HEK293 (cell line): ENCODE data around the gene BCL2L11.

Source experiments
- CTCF ChIA-PET: fragments of 350-600 bp; formaldehyde crosslinking; extraction: SDS; loops from one replicate; lab custom pipeline; 2021; ENCODE audit warnings: antibody characterized with exemption; lab: Yijun Ruan, JAX
- POLR2A ChIA-PET: fragments of 300-600 bp; formaldehyde crosslinking; extraction: SDS; loops from one replicate; lab custom pipeline; 2020; ENCODE audit warnings: antibody characterized with exemption, inconsistent platforms; lab: Yijun Ruan, JAX
- H3K27ac ChIP-seq: fragments of 200-500 bp; sonication (Bioruptor generic); 2 replicates; pipeline ENCODE4 v1.5.1; 2014; ENCODE audit warnings: low read depth, low read length, control low read depth, inconsistent platforms; ENCODE audit errors: extremely low read depth
- H3K36me3 ChIP-seq, 2 experiments: fragments of 200-500 bp in 1 of 2; sonication (Bioruptor generic) in 1 of 2; 1 replicate in 1 of 2; 2 replicates in 1 of 2; pipeline ENCODE4 v1.5.1; 2014 to 2017; ENCODE audit warnings: inconsistent platforms in 2 of 2, low read length in 2 of 2; ENCODE audit not compliant: control insufficient read depth in 2 of 2, insufficient read depth in 1 of 2
- H3K4me1 ChIP-seq: fragments of 200-500 bp; sonication (Bioruptor generic); 2 replicates; pipeline ENCODE4 v1.5.1; 2014; ENCODE audit warnings: mild to moderate bottlenecking, low read length, inconsistent platforms; ENCODE audit not compliant: control insufficient read depth, insufficient read depth
- H3K4me3 ChIP-seq: 2 replicates; pipeline ENCODE4 v1.5.1; 2011; ENCODE audit warnings: low read depth, mild to moderate bottlenecking, control low read depth, low read length, moderate library complexity
- H3K9me3 ChIP-seq: fragments of 200-500 bp; sonication (Bioruptor generic); 2 replicates; pipeline ENCODE4 v1.5.1; 2014; ENCODE audit warnings: low read depth, low read length, inconsistent platforms; ENCODE audit not compliant: control insufficient read depth, insufficient read depth
- ELK4 ChIP-seq: IDR thresholded peaks from 2 replicates; pipeline ENCODE4 v1.6.1; 2011; ENCODE audit warnings: mild to moderate bottlenecking, low read depth, low read length, borderline replicate concordance
- GLIS2 ChIP-seq: fragments of 450-650 bp; formaldehyde crosslinking; IDR thresholded peaks from 2 replicates; pipeline ENCODE4 v1.5.1; 2016; ENCODE audit warnings: missing biosample characterization, missing genetic modification characterization
- IKZF3 ChIP-seq: fragments of 450-650 bp; IDR thresholded peaks from 2 replicates; pipeline ENCODE4 v1.5.0; 2018; ENCODE audit warnings: missing biosample characterization, mild to moderate bottlenecking, missing genetic modification characterization, moderate library complexity
- KLF1 ChIP-seq: fragments of 450-650 bp; formaldehyde crosslinking; IDR thresholded peaks from 2 replicates; pipeline ENCODE4 v1.5.1; 2016; ENCODE audit warnings: missing biosample characterization, missing genetic modification characterization
- KLF16 ChIP-seq: fragments of 450-650 bp; formaldehyde crosslinking; IDR thresholded peaks from 2 replicates; pipeline ENCODE4 v1.5.1; 2017; ENCODE audit warnings: missing biosample characterization, missing genetic modification characterization
- KLF9 ChIP-seq: fragments of 450-650 bp; formaldehyde crosslinking; IDR thresholded peaks from 2 replicates; pipeline ENCODE4 v1.5.1; 2016; ENCODE audit warnings: missing biosample characterization, missing genetic modification characterization, low read depth
- MEIS1 ChIP-seq: sonication (generic); formaldehyde crosslinking; IDR thresholded peaks from 2 replicates; pipeline ENCODE4 v1.8.1; 2022; ENCODE audit warnings: missing genetic modification reagents, mild to moderate bottlenecking, borderline replicate concordance
- MZF1 ChIP-seq: fragments of 450-650 bp; formaldehyde crosslinking; IDR thresholded peaks from 2 replicates; pipeline ENCODE4 v1.5.1; 2017; ENCODE audit warnings: missing biosample characterization, missing genetic modification characterization, borderline replicate concordance
- OVOL3 ChIP-seq: fragments of 450-650 bp; formaldehyde crosslinking; IDR thresholded peaks from 2 replicates; pipeline ENCODE4 v1.5.1; 2016; ENCODE audit warnings: missing biosample characterization, missing genetic modification characterization
- ZBTB17 ChIP-seq: fragments of 450-650 bp; formaldehyde crosslinking; IDR thresholded peaks from 2 replicates; pipeline ENCODE4 v1.5.1; 2016; ENCODE audit warnings: missing biosample characterization, missing genetic modification characterization
- ZBTB20 ChIP-seq: fragments of 450-650 bp; formaldehyde crosslinking; IDR thresholded peaks from 2 replicates; pipeline ENCODE4 v1.5.1; 2016; ENCODE audit warnings: missing biosample characterization, missing genetic modification characterization
- ZBTB26 ChIP-seq: fragments of 450-650 bp; formaldehyde crosslinking; optimal IDR thresholded peaks from 2 replicates; pipeline ENCODE3; 2016; ENCODE audit warnings: missing biosample characterization, mild to moderate bottlenecking, missing genetic modification characterization
- ZFP41 ChIP-seq: fragments of 450-650 bp; formaldehyde crosslinking; IDR thresholded peaks from 2 replicates; pipeline ENCODE4 v1.5.1; 2016; ENCODE audit warnings: missing biosample characterization, missing genetic modification characterization, borderline replicate concordance
- ZNF174 ChIP-seq: fragments of 450-650 bp; formaldehyde crosslinking; IDR thresholded peaks from 2 replicates; pipeline ENCODE4 v1.5.0; 2017; ENCODE audit warnings: missing biosample characterization, mild to moderate bottlenecking, missing genetic modification characterization
- ZNF184 ChIP-seq: fragments of 450-650 bp; IDR thresholded peaks from 2 replicates; pipeline ENCODE4 v1.5.1; 2018; ENCODE audit warnings: missing biosample characterization, mild to moderate bottlenecking, missing genetic modification characterization
- ZNF19 ChIP-seq: fragments of 450-650 bp; formaldehyde crosslinking; IDR thresholded peaks from 2 replicates; pipeline ENCODE4; 2016; ENCODE audit warnings: missing biosample characterization, missing genetic modification characterization, low read depth
- ZNF202 ChIP-seq: fragments of 450-650 bp; formaldehyde crosslinking; IDR thresholded peaks from 2 replicates; pipeline ENCODE4 v1.5.1; 2016; ENCODE audit warnings: missing biosample characterization, missing genetic modification characterization, borderline replicate concordance
- ZNF214 ChIP-seq: fragments of 450-650 bp; formaldehyde crosslinking; IDR thresholded peaks from 2 replicates; pipeline ENCODE4 v1.5.1; 2017; ENCODE audit warnings: missing biosample characterization, mild to moderate bottlenecking, missing genetic modification characterization, borderline replicate concordance
- ZNF221 ChIP-seq: fragments of 450-650 bp; formaldehyde crosslinking; IDR thresholded peaks from 2 replicates; pipeline ENCODE4 v1.5.1; 2017; ENCODE audit warnings: missing biosample characterization, missing genetic modification characterization, borderline replicate concordance
- ZNF248 ChIP-seq: fragments of 450-650 bp; formaldehyde crosslinking; IDR thresholded peaks from 2 replicates; pipeline ENCODE4 v1.5.1; 2017; ENCODE audit warnings: missing biosample characterization, missing genetic modification characterization
- ZNF292 ChIP-seq: fragments of 450-650 bp; formaldehyde crosslinking; IDR thresholded peaks from 2 replicates; pipeline ENCODE4 v1.5.1; 2016; ENCODE audit warnings: low read depth, missing biosample characterization, missing genetic modification characterization, borderline replicate concordance
- ZNF354C ChIP-seq: fragments of 450-650 bp; formaldehyde crosslinking; IDR thresholded peaks from 2 replicates; pipeline ENCODE4 v1.5.1; 2016; ENCODE audit warnings: missing biosample characterization, missing genetic modification characterization, low read depth, borderline replicate concordance
- ZNF366 ChIP-seq: fragments of 450-650 bp; formaldehyde crosslinking; conservative IDR thresholded peaks from 2 replicates; pipeline ENCODE4 v1.5.1; 2016; ENCODE audit warnings: missing biosample characterization, missing genetic modification characterization
- ZNF488 ChIP-seq: fragments of 450-650 bp; formaldehyde crosslinking; IDR thresholded peaks from 2 replicates; pipeline ENCODE4 v1.5.1; 2016; ENCODE audit warnings: missing biosample characterization, missing genetic modification characterization
- ZNF514 ChIP-seq: fragments of 450-650 bp; formaldehyde crosslinking; IDR thresholded peaks from 2 replicates; pipeline ENCODE4 v1.5.1; 2016; ENCODE audit warnings: missing biosample characterization, missing genetic modification characterization
- ZNF560 ChIP-seq: fragments of 450-650 bp; formaldehyde crosslinking; IDR thresholded peaks from 2 replicates; pipeline ENCODE4 v1.5.1; 2017; ENCODE audit warnings: missing biosample characterization, missing genetic modification characterization, borderline replicate concordance
- ZNF621 ChIP-seq: fragments of 450-650 bp; formaldehyde crosslinking; IDR thresholded peaks from 2 replicates; pipeline ENCODE4 v1.5.1; 2017; ENCODE audit warnings: missing biosample characterization, missing genetic modification characterization
- ZNF664 ChIP-seq: fragments of 450-650 bp; formaldehyde crosslinking; IDR thresholded peaks from 2 replicates; pipeline ENCODE4 v1.5.1; 2016; ENCODE audit warnings: missing biosample characterization, missing genetic modification characterization
- ZNF747 ChIP-seq: fragments of 450-650 bp; formaldehyde crosslinking; IDR thresholded peaks from 2 replicates; pipeline ENCODE4 v1.5.1; 2016; ENCODE audit warnings: missing biosample characterization, missing genetic modification characterization
- ZNF777 ChIP-seq: fragments of 450-650 bp; formaldehyde crosslinking; IDR thresholded peaks from 2 replicates; pipeline ENCODE4 v1.5.1; 2017; ENCODE audit warnings: missing biosample characterization, missing genetic modification characterization, borderline replicate concordance

BCL2L11 gene

GRCh38 chr2:111162718-111163331 lies 42.1 kb downstream of the BCL2L11 start (continued):
- TF ChIP-seq ELK4 (no peak), IKZF3 (tag by site-specific recombination) (no peak)

GRCh38 chr2:111164078-111164477 lies 43.4 kb downstream of the BCL2L11 start:
- no peak for TF ChIP-seq ZNF174 (tag by site-specific recombination)
- no peak for TF ChIP-seq KLF16
- Histone ChIP-seq H3K9me3 (no peaks in the 10 kb centered on the region), H3K36me3 (peaks cover 4 to 66% of the 10 kb centered on the region in 2 experiments; a peak in 1 of 3 replicates), H3K4me3 (no peak overlapping the region), H3K4me1 (peaks cover 30% of the 10 kb centered on the region), H3K27ac (no peak overlapping the region)
- CTCF ChIA-PET: no interaction called here
- POLR2A ChIA-PET: no interaction called here

GRCh38 chr2:111165084-111165483 lies 44.4 kb downstream of the BCL2L11 start:
- CTCF ChIA-PET: no interaction called here
- no peaks in the 10 kb centered on the region for H3K9me3 ChIP-seq
- TF ChIP-seq ZNF19 (tag by site-specific recombination): no peak
- TF ChIP-seq ZNF366 (tag by site-specific recombination): no peak
- no peak for TF ChIP-seq ZNF514
- TF ChIP-seq ZNF292 (tag by site-specific recombination): no peak
- no peak for TF ChIP-seq ZNF747 (tag by site-specific recombination)
- no peak for TF ChIP-seq KLF1 (tag by site-specific recombination)
- TF ChIP-seq MEIS1: no peak
- no peak for TF ChIP-seq ZBTB17 (tag by site-specific recombination)
- TF ChIP-seq ZNF248: no peak
- no peak for TF ChIP-seq KLF9 (tag by site-specific recombination)
- TF ChIP-seq ZNF664 (tag by site-specific recombination): no peak
- TF ChIP-seq ZNF621: no peak
- no peak for TF ChIP-seq ZBTB20 (tag by site-specific recombination)
- TF ChIP-seq, all 188 proteins: peak for 0
- POLR2A ChIA-PET: no interaction called here
- H3K27ac ChIP-seq: no peak overlapping the region
- H3K4me3 ChIP-seq: no peak overlapping the region
- peaks cover 4 to 56% of the 10 kb centered on the region in 2 experiments; a peak in 1 of 3 replicates for H3K36me3 ChIP-seq
- H3K4me1 ChIP-seq: peaks cover 30% of the 10 kb centered on the region

GRCh38 chr2:111166115-111166514 lies 45.4 kb downstream of the BCL2L11 start:
- H3K9me3 ChIP-seq: no peaks in the 10 kb centered on the region
- no peak overlapping the region for H3K27ac ChIP-seq
- ChIA-PET POLR2A (no interaction called here), CTCF (no interaction called here)
- H3K4me3 ChIP-seq: no peak overlapping the region
- peaks cover 4 to 47% of the 10 kb centered on the region in 2 experiments; a peak in 1 of 3 replicates for H3K36me3 ChIP-seq
- H3K4me1 ChIP-seq: peaks cover 30% of the 10 kb centered on the region
- TF ChIP-seq ZNF184 (tag by site-specific recombination) (no peak), ZNF214 (no peak), ZBTB26 (tag by site-specific recombination) (no peak), ZNF202 (tag by site-specific recombination) (no peak), KLF9 (tag by site-specific recombination) (no peak), ZNF560 (tag by site-specific recombination) (no peak), ZNF354C (tag by site-specific recombination) (no peak), ZNF488 (tag by site-specific recombination) (no peak), MZF1 (tag by site-specific recombination) (no peak), ZFP41 (tag by site-specific recombination) (no peak), OVOL3 (tag by site-specific recombination) (no peak), ZNF777 (no peak), ZNF221 (tag by site-specific recombination) (no peak), GLIS2 (no peak), ZNF514 (no peak)
